Skeletal muscle satellite cell (primary cell): ENCODE data around the gene MED10.

Experiments
- H3K27me3 ChIP-seq: 2 replicates; pipeline ENCODE4 v1.7.0; 2013; ENCODE audit warnings: low read length; ENCODE audit not compliant: control insufficient read depth, insufficient read depth
- H3K36me3 ChIP-seq: 2 replicates; pipeline ENCODE4 v1.7.0; 2013; ENCODE audit warnings: mild to moderate bottlenecking, control low read depth, low read length; ENCODE audit not compliant: insufficient read depth
- H3K4me1 ChIP-seq: 2 replicates; pipeline ENCODE4 v1.7.0; 2013; ENCODE audit warnings: low read length; ENCODE audit not compliant: control insufficient read depth, insufficient read depth
- H3K4me2 ChIP-seq: 2 replicates; pipeline ENCODE4 v1.7.0; 2013; ENCODE audit warnings: mild to moderate bottlenecking, low read length
- H3K4me3 ChIP-seq: 2 replicates; pipeline ENCODE4 v1.7.0; 2013; ENCODE audit warnings: low read length
- H3K9ac ChIP-seq: 2 replicates; pipeline ENCODE4 v1.7.0; 2013; ENCODE audit warnings: mild to moderate bottlenecking, low read depth, low read length, moderate library complexity
- H3K9me3 ChIP-seq: replicated peaks from 2 replicates; pipeline ENCODE4 v1.7.0; 2013; ENCODE audit warnings: mild to moderate bottlenecking, control low read depth, low read length

The MED10 gene

GRCh38 chr5:6408627-6409446 lies 30.5 kb upstream of the MED10 start:
- Histone ChIP-seq H3K9me3 (no peaks in the 10 kb centered on the region), H3K4me2 (no peak overlapping the region), H3K27me3 (peaks cover 12% of the 10 kb centered on the region), H3K4me1 (no peaks in the 10 kb centered on the region), H3K9ac (no peak overlapping the region), H3K36me3 (no peaks in the 10 kb centered on the region), H3K4me3 (no peak overlapping the region)

- no peaks in the 10 kb centered on the region for H3K9me3 ChIP-seq
- no peaks in the 10 kb centered on the region for H3K36me3 ChIP-seq
- no peak overlapping the region for H3K4me3 ChIP-seq
- no peak overlapping the region for H3K4me2 ChIP-seq
- H3K9ac ChIP-seq: no peak overlapping the region
- no peaks in the 10 kb centered on the region for H3K4me1 ChIP-seq
- peaks cover 15% of the 10 kb centered on the region for H3K27me3 ChIP-seq
Measured at GRCh38 chr5:6408260-6408596, 29.9 kb upstream of the MED10 start.

GRCh38 chr5:6407558-6408259 lies 29.4 kb upstream of the MED10 start:
- Histone ChIP-seq H3K4me2 (no peak overlapping the region), H3K9ac (no peak overlapping the region), H3K9me3 (no peaks in the 10 kb centered on the region), H3K4me1 (no peaks in the 10 kb centered on the region), H3K36me3 (no peaks in the 10 kb centered on the region), H3K4me3 (no peak overlapping the region), H3K27me3 (peaks cover 13% of the 10 kb centered on the region)

GRCh38 chr5:6405591-6405990 lies 27.2 kb upstream of the MED10 start:
- Histone ChIP-seq H3K36me3 (no peaks in the 10 kb centered on the region), H3K9me3 (no peaks in the 10 kb centered on the region), H3K4me1 (no peaks in the 10 kb centered on the region), H3K9ac (no peak overlapping the region), H3K27me3 (peaks cover 14% of the 10 kb centered on the region), H3K4me2 (no peak overlapping the region), H3K4me3 (no peak overlapping the region)

GRCh38 chr5:6404129-6404528 lies 25.8 kb upstream of the MED10 start:
- Histone ChIP-seq H3K27me3 (peaks cover 14% of the 10 kb centered on the region), H3K4me3 (no peak overlapping the region), H3K9ac (no peak overlapping the region), H3K4me1 (no peaks in the 10 kb centered on the region), H3K36me3 (no peaks in the 10 kb centered on the region), H3K4me2 (no peak overlapping the region), H3K9me3 (no peaks in the 10 kb centered on the region)

- no peak overlapping the region for H3K4me3 ChIP-seq
- H3K27me3 ChIP-seq: peaks cover 16% of the 10 kb centered on the region
- no peaks in the 10 kb centered on the region for H3K4me1 ChIP-seq
- H3K9me3 ChIP-seq: no peaks in the 10 kb centered on the region
- H3K4me2 ChIP-seq: no peak overlapping the region
- no peak overlapping the region for H3K9ac ChIP-seq
- no peaks in the 10 kb centered on the region for H3K36me3 ChIP-seq
Measured at GRCh38 chr5:6403416-6403815, 25.1 kb upstream of the MED10 start.

GRCh38 chr5:6402939-6403338 lies 24.6 kb upstream of the MED10 start:
- Histone ChIP-seq H3K9me3 (no peaks in the 10 kb centered on the region), H3K9ac (no peak overlapping the region), H3K36me3 (no peaks in the 10 kb centered on the region), H3K4me2 (no peak overlapping the region), H3K4me3 (no peak overlapping the region), H3K27me3 (peaks cover 16% of the 10 kb centered on the region), H3K4me1 (no peaks in the 10 kb centered on the region)

GRCh38 chr5:6401410-6401809 lies 23.1 kb upstream of the MED10 start:
- H3K36me3 ChIP-seq: no peaks in the 10 kb centered on the region
- H3K4me2 ChIP-seq: no peak overlapping the region
- H3K4me1 ChIP-seq: no peaks in the 10 kb centered on the region
- H3K27me3 ChIP-seq: peaks cover 13% of the 10 kb centered on the region
- H3K9me3 ChIP-seq: no peaks in the 10 kb centered on the region
- H3K4me3 ChIP-seq: no peak overlapping the region
- no peak overlapping the region for H3K9ac ChIP-seq

- H3K4me2 ChIP-seq: no peak overlapping the region
- no peaks in the 10 kb centered on the region for H3K36me3 ChIP-seq
Measured at GRCh38 chr5:6399980-6400910, 21.9 kb upstream of the MED10 start.

GRCh38 chr5:6398570-6399230 lies 20.4 kb upstream of the MED10 start:
- Histone ChIP-seq H3K4me2 (no peak overlapping the region), H3K27me3 (peaks cover 19% of the 10 kb centered on the region), H3K9ac (no peak overlapping the region), H3K4me1 (no peaks in the 10 kb centered on the region), H3K4me3 (no peak overlapping the region), H3K9me3 (no peaks in the 10 kb centered on the region), H3K36me3 (no peaks in the 10 kb centered on the region)

More at GRCh38 chr5:6399980-6400910, 21.9 kb upstream of the MED10 start:
- Histone ChIP-seq H3K9me3 (no peaks in the 10 kb centered on the region), H3K9ac (no peak overlapping the region), H3K4me1 (no peaks in the 10 kb centered on the region), H3K27me3 (peaks cover 13% of the 10 kb centered on the region), H3K4me3 (no peak overlapping the region)
